ENCODE results near the gene ITPRIPL2. TPM values are rescaled to one million over a fixed set of nuclear protein-coding genes. Genes with fewer than 3 reads are reported as not detected.
A peak's percentile ranks its signal among the peaks of the same experiment; 100 is the strongest.

The ITPRIPL2 gene
- total RNA-seq, 1 donor from 2014 or later: 26.1 TPM

DNA sequence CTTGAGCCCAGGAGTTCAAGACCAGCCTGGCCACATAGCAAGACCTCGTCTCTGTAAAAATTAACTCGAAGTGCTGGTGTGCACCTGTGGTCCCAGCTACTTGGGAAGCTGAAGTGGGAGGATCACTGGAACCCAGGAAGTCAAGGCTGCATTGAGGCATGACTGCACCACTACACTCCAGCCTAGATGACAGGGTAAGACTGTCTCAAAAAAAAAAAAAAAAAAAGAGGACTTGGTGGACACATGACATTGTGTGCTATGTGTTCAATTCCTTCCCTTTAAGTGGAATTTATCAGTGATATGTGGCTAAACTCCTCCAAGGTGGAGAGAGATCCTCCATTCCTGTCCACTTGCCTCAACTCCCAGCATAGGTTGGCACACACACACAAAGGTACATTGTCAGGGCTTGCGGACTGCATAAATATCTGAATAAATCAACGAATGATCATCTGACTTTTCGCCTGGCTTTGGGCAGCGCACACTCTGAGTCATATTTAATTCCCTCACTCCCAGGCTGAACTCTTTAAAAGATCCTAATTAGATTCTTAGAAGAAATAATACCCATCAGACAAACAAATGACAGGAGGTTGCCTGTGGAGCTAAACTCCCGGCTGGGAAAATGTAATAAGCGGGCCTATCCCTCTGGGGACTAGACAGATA is 29.3 kb downstream of the ITPRIPL2 start:
- DNase-seq (ENCODE audit: low read depth): no peak

DNA sequence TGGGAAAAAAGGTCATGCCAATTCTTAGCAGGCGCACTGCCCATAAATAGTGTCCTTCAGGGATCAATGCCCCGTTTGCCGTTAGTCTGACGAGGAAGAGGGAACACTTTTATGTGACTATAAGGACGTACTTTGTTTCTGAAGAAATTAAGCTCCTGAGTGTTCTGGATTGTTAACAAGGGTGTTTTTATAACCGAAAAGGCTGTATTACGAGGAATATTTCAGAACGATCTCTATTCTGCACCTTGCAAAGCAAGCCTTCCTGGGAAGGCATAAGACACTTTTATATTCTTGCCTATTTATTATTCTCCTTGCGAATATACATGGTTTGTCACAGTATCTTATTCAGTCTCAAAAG is 29.8 kb downstream of the ITPRIPL2 start:
- DNase-seq (ENCODE audit: low read depth): no peak

DNA sequence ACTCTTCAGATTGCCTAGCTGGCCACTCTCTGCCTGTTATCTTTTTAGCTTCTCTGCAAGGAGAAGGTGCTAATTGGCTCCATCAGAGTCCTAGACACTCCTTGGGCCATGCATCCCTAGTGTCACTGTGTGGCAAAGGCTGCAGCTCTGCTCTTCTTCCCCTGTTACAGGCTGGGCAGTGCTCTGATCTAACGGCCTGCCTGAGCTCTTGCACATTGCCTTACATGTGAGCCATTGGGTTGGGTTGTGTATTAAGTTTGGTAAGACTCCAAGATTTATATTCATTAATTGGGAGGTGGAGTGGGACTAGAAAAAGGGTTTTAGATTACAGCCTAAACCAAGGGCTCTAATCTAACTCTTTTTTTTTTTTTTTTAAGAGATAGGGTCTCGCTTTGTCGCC is 31.2 kb downstream of the ITPRIPL2 start:
- no peak for DNase-seq (ENCODE audit: low read depth)

DNA sequence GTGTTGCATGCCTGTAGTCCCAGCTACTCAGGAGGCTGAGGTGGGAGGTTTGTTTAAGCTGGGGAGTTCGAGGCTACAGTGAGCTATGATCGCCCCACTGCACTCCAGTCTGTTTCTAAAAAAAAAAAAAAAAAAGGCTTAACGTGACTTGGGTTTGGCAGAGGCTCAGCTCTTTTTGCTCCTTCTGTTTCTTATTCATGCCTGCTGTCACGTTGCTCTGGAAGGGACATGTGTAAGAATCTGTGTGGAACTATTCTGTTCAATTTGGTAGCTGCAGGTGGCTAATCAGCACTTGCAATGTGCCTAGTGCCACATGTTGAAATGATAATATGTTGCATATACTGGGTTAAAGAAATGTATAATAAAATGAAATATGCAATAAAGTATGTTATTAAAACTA is 33.4 kb downstream of the ITPRIPL2 start:
- no peak for DNase-seq (ENCODE audit: low read depth)

DNA sequence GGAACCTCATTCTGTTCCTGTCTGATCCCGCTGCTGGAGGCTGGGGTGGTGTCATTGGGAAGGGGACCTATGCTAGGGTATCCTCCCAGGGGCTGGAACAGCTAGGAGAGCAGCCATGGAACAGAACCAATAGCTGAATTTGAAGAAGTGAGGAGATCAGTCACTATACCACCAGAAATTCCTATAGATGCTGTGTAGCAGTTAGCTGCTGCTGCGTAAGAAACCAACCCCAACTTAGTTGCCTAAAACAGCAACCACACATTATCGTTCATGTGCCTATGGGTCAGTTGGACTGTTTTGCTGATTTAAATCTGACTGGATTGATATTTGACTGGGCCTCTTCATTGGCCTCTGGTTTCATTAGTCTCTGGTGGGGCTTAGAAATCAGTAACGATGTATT is 33.9 kb downstream of the ITPRIPL2 start:
- no peak for DNase-seq (ENCODE audit: low read depth)

DNA sequence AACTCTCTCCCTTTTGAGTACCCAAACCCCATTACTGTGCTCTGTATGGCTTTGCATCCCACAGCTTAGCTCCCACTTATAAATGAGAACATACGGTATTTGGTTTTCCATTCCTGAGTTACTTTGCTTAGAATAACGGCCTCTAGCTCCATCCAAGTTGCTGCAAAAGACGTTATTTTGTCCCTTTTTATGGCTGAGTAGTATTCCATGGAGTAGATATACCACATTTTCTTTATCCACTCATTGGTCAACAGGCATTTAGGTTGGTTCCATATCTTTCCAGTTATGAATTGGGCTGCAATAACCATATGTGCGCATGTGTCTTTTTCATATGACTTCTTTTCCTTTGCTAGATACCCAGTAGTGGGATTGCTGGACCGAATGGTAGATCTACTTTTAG is 34.4 kb downstream of the ITPRIPL2 start:
- DNase-seq (ENCODE audit: low read depth): no peak

DNA sequence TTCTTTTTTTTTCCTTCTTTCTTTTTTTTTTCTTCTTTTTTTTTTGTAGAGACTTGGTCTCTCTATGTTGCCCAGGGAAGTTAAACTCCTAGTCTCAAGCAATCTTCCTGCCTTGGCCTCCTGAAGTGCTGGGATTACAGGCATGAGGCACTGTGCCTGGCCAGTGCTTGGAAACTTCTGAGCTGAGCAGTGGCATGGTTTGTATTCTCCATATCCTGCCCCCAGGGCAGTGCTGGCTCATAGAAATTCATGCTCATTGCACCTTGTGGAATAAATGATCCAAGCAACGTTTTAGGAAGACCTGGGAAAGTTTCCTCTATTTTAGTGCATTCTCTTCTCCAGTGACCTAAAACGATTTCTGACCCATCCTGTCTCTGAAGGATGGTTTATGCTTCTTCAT is 37.5 kb downstream of the ITPRIPL2 start:
- DNase-seq (ENCODE audit: low read depth): no peak

DNA sequence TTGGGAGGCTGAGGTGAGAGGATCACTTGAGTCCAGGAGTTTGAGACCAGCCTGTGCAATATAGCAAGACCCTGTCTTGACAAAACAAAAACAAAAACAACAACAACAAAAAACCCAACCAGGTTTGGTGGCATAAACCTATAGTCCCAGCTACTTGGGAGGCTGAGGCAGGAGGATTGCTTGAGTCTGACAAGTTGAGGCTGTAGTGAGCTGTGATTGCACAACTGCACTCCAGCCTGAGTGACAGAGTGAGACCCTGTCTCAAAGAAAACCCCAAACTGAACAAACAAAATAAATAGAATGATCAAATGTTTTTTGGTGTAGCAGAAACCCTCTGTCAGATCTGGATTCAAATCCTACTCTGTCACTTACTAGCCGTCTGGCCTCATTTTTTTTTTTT is 38.3 kb downstream of the ITPRIPL2 start:
- no peak for DNase-seq (ENCODE audit: low read depth)

DNA sequence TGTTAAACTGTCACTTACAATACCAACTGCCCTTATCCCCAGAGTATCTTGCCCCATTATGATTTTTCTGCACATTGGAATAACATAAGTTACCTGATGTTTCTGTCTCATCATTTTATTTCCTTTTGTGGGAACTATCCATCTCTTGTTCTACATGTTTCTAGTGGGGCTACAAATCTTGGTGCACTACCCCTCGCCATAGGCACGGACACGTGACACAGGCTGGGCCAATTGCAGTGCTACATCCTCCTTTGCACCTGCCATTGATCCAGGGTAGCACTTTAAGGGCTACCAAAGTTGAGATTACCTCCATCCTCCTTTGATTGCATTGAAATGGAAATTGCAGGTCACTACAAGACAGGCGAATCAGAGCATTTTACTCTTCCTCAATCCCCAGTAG is 40.1 kb downstream of the ITPRIPL2 start:
- DNase-seq (ENCODE audit: low read depth): no peak

DNA sequence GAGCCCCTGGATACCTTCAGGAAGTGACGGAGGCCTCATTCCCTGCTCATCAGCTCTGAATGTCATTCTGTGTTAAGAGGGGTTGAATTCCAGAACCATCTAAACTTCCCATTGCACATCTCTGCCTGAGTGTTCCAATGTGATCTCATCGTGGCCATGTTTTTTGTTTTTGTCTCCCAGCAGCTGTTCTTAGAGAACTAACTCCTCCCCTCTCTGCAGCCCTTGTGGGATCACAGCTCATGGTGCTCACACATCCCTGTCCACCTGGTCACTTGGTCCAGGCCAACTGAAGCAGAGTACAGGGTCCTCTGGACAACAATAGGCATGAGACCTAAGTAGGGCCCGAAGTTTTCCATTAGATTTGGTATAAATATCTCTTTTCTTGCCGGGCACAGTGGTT is 48.3 kb downstream of the ITPRIPL2 start:
- peak; percentile 56 for DNase-seq (ENCODE audit: low read depth)

DNA sequence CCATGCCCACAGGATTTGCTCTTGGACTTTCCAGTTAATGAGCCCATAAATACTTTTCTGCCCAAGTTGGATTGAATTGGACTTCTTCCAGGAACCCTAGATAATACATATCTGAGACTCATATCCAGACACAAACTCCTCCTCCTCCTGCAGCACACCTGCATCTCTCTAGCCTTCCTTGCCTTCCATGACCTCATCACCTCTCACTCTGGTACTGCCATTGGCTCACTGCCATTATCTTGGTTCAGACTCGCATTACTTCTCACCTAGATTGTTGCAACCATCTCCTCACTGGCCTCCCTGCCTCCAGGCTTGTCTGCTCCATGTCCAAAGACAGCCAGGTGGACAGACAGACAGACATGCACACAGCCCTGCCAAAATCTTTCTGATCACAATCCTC is 49.5 kb downstream of the ITPRIPL2 start:
- no peak for DNase-seq (ENCODE audit: low read depth)

DNA sequence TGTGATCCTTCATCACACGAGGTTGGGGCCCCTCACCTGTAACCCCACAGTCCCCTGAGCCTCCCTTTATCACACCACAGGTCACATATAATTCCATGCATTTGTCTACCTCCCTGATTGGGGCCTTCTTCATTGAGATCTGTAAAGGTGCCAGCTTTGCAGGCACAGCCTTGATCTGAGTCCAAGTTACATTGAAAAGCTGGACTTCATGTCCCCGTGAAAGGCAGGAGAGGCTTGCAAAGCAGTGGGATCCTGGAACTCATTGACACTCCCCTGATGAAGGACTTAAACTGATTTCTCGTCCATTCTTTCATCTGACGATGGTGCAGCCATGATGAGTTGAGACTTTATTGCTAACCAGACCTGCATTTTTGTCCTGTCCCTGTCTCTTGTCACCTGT is 50.5 kb downstream of the ITPRIPL2 start:
- no peak for DNase-seq (ENCODE audit: low read depth)

DNA sequence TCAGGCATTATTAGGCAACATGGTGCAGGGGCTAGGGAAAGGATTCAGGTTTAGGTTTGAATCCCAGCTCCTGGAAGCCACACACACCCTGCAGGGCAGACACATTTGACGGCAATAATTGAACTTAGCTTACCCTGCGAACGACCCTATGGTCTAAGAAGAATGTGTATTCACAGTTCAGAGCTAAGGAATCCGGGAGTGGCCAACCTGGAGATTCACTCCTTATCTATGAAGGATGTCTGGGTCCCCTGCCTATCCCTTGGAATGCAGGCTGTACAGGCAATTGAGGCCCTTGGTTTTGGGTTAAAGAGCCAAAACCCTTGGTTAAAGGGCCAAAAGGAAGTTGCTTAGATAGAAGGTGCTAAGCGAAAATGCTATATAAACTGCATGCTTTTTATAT is 51.3 kb downstream of the ITPRIPL2 start:
- DNase-seq (ENCODE audit: low read depth): no peak

DNA sequence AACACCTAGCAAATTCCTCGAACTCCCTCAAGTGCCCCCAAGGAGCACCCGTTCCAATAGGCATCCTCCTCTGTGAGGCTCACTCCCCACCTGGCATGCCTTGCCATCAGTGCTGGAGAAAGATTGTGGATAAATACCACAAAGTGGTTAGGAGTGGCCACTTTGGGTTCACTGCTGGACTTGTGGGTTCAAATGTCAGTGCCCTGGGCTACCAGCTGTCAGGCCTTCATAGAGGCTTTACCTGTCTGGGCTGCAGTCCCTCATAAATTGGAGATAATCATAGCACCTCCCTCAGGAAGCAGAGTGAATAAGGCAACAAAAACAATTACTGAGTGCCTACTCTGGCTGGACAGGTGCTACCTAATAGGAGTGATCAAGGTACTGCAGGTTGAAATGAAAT is 52.7 kb downstream of the ITPRIPL2 start:
- DNase-seq (ENCODE audit: low read depth): peak; percentile 34

DNA sequence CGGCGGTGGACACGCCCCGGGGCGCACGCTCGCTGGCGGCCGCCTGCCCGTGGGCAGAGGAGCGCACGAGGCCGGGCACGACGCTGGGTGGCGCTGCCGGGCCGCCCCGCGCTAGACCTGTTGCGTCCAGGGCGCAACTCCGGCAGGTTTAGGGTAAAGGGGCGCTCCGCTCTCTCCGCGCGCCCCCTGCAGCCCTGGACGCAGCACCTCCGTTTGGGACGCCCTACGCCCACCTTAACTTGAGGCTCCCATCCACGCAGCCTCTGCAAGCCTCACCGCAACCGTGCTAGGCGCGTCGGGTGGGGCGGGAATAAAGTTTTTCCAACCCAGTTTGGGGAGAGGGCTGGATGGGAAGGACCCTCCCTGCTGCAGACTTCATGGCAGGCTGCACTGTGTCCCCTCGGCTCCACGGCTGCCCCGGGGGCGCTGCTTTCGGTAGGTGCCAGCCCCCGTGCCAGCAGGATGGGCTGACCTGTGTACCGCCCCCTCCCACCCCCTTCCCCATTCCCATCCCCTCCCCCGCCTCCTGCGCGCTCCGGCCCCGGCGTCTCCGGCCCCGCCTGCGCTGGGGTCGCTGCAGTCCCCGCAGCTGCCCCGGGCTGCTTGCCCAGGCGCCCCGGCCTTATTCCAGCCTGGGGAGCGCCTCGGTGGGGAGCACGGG is 54.1 kb downstream of the ITPRIPL2 start, which contains the start of gene SYT17:
TSS of gene SYT17 (plus strand) at position 531 of the 661 bp plus-strand sequence. CDS start 407 bp downstream, outside the sequence.
- peak; percentile 45 for DNase-seq (ENCODE audit: low read depth)

DNA sequence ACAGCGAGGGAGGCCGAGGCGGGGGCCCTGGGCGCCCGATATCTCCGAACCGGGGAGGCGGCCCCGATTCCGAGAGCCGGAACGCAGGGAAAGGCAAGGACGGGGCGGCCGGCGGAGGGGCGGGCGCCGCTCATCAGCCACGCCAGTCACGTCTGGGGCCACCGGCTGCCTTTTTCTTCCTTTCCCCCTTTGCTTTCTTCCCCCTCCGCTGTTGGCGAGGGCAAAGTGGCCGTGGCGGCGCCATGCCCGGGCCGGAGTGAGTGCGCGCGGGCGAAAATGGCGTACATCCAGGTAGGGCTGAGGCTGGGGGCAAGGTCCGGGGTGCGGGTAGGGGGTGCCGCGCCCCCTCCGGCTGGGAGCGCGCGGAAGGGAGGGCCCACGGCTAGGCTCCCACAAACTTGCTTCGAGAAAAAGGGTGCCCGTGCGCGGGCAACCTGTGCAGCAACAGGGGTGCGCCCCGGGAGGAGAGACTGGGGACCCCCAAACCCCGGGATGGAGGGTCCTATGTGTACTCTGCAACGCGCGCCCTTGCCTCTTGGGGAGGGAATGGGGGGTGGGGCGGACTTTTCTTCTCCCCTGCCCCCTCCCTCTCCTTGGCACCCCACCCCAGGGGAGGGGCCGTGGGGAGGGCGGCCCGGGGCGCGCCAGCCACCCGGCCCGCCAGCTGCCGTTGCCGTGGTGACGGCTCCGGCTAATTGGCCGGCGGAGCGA is 54.8 kb downstream of the ITPRIPL2 start:
- peak; percentile 24 for DNase-seq (ENCODE audit: low read depth)

DNA sequence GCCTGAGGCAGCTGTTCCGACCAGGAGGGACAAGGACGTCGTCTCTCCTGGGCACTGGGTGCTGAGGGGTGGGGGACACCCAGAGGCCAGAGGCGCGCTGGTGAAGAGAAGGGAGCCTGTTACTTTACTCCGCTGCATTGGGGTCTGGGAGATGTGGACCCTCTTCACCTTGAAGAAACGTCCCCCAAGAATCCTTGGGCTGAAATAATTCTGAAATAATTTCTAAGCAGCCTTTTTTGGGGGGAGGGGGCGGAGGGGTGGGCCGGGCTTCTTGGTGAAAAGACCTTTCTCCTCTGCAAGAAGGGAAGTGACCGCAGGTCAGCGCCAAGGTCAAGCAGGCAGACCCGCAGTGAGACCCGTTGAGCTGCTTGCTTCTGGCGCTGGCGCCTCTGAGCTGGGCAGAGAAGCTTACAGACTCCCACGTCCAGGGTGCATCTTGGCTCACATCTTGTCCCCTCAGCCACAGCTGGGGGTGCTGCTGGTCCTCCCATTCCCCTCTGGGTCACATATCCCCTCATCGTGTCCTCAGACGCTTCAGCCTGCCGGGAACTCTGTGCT is 55.4 kb downstream of the ITPRIPL2 start:
- DNase-seq (ENCODE audit: low read depth): no peak

DNA sequence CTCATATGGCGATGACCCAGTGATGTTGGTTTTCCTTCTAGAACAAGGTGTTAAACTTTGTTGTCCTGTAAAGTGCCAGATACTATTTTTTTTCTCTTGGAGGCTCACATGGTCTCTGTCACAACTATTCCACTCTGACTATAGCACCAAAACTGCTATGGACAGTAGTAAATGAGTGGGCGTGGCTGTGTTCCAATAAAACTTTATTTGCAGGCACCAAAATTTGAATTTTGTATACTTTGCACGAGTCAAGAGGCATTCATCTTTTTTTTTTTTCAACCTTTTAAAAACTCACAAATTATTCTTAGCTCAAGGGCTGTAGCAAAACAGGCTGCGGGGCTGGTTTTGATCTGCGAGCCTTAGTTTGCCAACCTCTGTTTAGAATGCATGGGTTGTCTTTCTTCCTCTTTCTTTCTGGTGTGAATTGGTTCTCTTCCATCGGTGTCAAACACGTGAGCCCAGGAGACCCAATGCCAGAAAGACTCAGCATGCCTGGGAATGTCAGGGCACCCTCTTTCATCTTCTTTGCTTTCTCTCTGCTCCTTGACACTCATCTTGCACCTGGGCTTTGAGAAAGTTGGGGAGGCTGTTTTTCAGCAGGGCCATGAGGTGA is 56.4 kb downstream of the ITPRIPL2 start:
- DNase-seq (ENCODE audit: low read depth): no peak

Data from myocyte (in vitro differentiated cells).